HEK293 (cell line): Measurements from ENCODE around the gene CHMP5.

ENCODE experiments used
- GLIS2 ChIP-seq: fragments of 450-650 bp; formaldehyde crosslinking; IDR thresholded peaks from 2 replicates; pipeline ENCODE4 v1.5.1; 2016; ENCODE audit warnings: missing biosample characterization, missing genetic modification characterization
- KLF1 ChIP-seq: fragments of 450-650 bp; formaldehyde crosslinking; IDR thresholded peaks from 2 replicates; pipeline ENCODE4 v1.5.1; 2016; ENCODE audit warnings: missing biosample characterization, missing genetic modification characterization
- KLF7 ChIP-seq: fragments of 450-650 bp; formaldehyde crosslinking; IDR thresholded peaks from 2 replicates; pipeline ENCODE4 v1.5.1; 2016; ENCODE audit warnings: missing biosample characterization, missing genetic modification characterization, borderline replicate concordance
- SP7 ChIP-seq: fragments of 450-650 bp; formaldehyde crosslinking; IDR thresholded peaks from 2 replicates; pipeline ENCODE4 v1.5.1; 2016; ENCODE audit warnings: missing biosample characterization, missing genetic modification characterization
- YY2 ChIP-seq: fragments of 450-650 bp; formaldehyde crosslinking; IDR thresholded peaks from 2 replicates; pipeline ENCODE4 v1.5.1; 2016; ENCODE audit warnings: missing biosample characterization, missing genetic modification characterization
- ZNF324 ChIP-seq: fragments of 450-650 bp; formaldehyde crosslinking; IDR thresholded peaks from 2 replicates; pipeline ENCODE4 v1.5.1; 2016; ENCODE audit warnings: missing biosample characterization, missing genetic modification characterization
- ZNF585B ChIP-seq: fragments of 450-650 bp; formaldehyde crosslinking; IDR thresholded peaks from 2 replicates; pipeline ENCODE4 v1.5.1; 2016; ENCODE audit warnings: missing biosample characterization, missing genetic modification characterization
- ZNF629 ChIP-seq: fragments of 450-650 bp; formaldehyde crosslinking; IDR thresholded peaks from 2 replicates; pipeline ENCODE4 v1.5.1; 2017; ENCODE audit warnings: missing biosample characterization, missing genetic modification characterization
- TF ChIP-seq, protein P1 (sequence below): fragments of 450-650 bp; formaldehyde crosslinking; IDR thresholded peaks from 2 replicates; pipeline ENCODE4 v1.5.1; 2016; ENCODE audit warnings: missing biosample characterization, missing genetic modification characterization
- TF ChIP-seq, protein P2 (sequence below): fragments of 450-650 bp; formaldehyde crosslinking; IDR thresholded peaks from 2 replicates; pipeline ENCODE4 v1.5.1; 2016; ENCODE audit warnings: missing biosample characterization, missing genetic modification characterization

DNA sequence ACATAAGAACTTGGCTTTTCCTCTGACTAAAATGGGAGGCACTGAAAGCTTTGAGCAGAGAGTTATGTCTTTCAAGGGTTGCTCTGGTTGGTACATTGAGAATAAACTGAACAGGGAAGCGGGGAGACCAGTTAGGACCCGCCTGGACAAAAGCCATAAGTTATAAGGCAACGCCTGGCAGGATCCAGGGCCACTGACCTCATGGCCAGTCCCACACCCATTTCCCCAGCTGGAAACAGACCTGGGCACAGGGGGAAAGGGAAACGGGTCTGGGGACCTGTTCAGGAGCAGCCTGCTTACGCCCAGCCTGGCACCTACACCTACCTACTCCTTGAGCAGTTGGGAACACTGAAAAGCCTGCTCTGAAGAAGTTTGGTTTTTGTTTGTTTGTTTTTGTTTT, 23.6 kb upstream of the CHMP5 start:
- TF ChIP-seq YY2 (tag by site-specific recombination) (no peak), SP7 (no peak), ZNF629 (no peak), KLF7 (tag by site-specific recombination) (no peak), ZNF585B (tag by site-specific recombination) (no peak), GLIS2 (tag by site-specific recombination) (no peak), KLF1 (tag by site-specific recombination) (no peak), ZNF324 (no peak)
- TF ChIP-seq, protein P1, sequence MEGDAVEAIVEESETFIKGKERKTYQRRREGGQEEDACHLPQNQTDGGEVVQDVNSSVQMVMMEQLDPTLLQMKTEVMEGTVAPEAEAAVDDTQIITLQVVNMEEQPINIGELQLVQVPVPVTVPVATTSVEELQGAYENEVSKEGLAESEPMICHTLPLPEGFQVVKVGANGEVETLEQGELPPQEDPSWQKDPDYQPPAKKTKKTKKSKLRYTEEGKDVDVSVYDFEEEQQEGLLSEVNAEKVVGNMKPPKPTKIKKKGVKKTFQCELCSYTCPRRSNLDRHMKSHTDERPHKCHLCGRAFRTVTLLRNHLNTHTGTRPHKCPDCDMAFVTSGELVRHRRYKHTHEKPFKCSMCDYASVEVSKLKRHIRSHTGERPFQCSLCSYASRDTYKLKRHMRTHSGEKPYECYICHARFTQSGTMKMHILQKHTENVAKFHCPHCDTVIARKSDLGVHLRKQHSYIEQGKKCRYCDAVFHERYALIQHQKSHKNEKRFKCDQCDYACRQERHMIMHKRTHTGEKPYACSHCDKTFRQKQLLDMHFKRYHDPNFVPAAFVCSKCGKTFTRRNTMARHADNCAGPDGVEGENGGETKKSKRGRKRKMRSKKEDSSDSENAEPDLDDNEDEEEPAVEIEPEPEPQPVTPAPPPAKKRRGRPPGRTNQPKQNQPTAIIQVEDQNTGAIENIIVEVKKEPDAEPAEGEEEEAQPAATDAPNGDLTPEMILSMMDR (tag by site-specific recombination), result no peak
- TF ChIP-seq, protein P2, sequence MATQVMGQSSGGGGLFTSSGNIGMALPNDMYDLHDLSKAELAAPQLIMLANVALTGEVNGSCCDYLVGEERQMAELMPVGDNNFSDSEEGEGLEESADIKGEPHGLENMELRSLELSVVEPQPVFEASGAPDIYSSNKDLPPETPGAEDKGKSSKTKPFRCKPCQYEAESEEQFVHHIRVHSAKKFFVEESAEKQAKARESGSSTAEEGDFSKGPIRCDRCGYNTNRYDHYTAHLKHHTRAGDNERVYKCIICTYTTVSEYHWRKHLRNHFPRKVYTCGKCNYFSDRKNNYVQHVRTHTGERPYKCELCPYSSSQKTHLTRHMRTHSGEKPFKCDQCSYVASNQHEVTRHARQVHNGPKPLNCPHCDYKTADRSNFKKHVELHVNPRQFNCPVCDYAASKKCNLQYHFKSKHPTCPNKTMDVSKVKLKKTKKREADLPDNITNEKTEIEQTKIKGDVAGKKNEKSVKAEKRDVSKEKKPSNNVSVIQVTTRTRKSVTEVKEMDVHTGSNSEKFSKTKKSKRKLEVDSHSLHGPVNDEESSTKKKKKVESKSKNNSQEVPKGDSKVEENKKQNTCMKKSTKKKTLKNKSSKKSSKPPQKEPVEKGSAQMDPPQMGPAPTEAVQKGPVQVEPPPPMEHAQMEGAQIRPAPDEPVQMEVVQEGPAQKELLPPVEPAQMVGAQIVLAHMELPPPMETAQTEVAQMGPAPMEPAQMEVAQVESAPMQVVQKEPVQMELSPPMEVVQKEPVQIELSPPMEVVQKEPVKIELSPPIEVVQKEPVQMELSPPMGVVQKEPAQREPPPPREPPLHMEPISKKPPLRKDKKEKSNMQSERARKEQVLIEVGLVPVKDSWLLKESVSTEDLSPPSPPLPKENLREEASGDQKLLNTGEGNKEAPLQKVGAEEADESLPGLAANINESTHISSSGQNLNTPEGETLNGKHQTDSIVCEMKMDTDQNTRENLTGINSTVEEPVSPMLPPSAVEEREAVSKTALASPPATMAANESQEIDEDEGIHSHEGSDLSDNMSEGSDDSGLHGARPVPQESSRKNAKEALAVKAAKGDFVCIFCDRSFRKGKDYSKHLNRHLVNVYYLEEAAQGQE (tag by site-specific recombination), result no peak
